Choroid plexus epithelial cell (primary cell): Measurements from ENCODE around the gene SECTM1.

Experiments
- DNase-seq: peaks from one replicate; pipeline ENCODE4 v3.0.0-alpha.2; 2010; ENCODE audit warnings: low read depth
- H3K4me3 ChIP-seq: 2 replicates; pipeline ENCODE4 v1.5.1; 2011; ENCODE audit warnings: low read depth, mild to moderate bottlenecking, control low read depth, low read length, moderate library complexity
- CTCF ChIP-seq: conservative IDR thresholded peaks from 2 replicates; pipeline ENCODE4 v1.5.1; 2011; ENCODE audit warnings: low read depth, mild to moderate bottlenecking, control low read depth, inconsistent platforms, low read length, moderate library complexity

Gene SECTM1

GRCh38 chr17:82371333-82372248 is 38.0 kb upstream of the SECTM1 start, which contains the start of gene UTS2R:
Gene UTS2R, plus strand, starts transcription at chr17:82371765. Its CDS starts 2,560 bp downstream, at chr17:82374325.
- H3K4me3 ChIP-seq = peak within 1 kb of the TSS; percentile 36
- TF ChIP-seq CTCF = no peak
- DNase-seq = no peak

- peak; percentile 26 for DNase-seq
- peak overlapping the region; percentile 36 for H3K4me3 ChIP-seq
- TF ChIP-seq CTCF = no peak
These were observed 37.1 kb upstream of the SECTM1 start for GRCh38 chr17:82370471-82371332.

- H3K4me3 ChIP-seq = no peak overlapping the region
- TF ChIP-seq CTCF = no peak
- no peak for DNase-seq
These were observed 35.6 kb upstream of the SECTM1 start for GRCh38 chr17:82369211-82369610.

GRCh38 chr17:82367724-82368524 is 34.4 kb upstream of the SECTM1 start:
- no peak for DNase-seq
- TF ChIP-seq CTCF = no peak
- no peak overlapping the region for H3K4me3 ChIP-seq

GRCh38 chr17:82366749-82367148 is 33.2 kb upstream of the SECTM1 start:
- H3K4me3 ChIP-seq = no peak overlapping the region
- no peak for TF ChIP-seq CTCF
- DNase-seq = no peak

- no peak for DNase-seq
- no peak for TF ChIP-seq CTCF
- no peak overlapping the region for H3K4me3 ChIP-seq
These were observed 32.2 kb upstream of the SECTM1 start for GRCh38 chr17:82365606-82366295.
